ENCODE measurements around the gene EMX1. TPM values are rescaled to one million over a fixed set of nuclear protein-coding genes. Genes with fewer than 3 reads are reported as not detected.

Gene EMX1
- total RNA-seq, 1 donor from 2014 or later = not detected

DNA sequence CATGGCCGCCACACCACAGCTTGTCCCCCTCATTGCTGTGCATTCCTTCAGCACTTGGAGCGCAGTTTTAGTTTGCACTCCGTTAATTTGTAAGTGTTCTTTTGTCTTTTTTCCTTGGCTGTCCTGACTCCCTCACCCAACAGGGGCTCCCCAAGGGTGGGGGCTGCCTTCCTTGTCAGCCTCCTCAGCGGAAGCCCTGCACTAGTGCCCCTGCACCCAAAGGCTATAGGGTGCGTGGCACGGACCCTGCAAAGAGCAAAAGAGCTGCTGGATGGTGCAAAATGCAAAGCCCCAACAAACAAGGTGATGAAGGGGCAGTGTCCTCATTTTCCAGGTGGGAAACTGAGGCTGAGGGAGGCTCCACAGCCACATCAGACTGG, 46.8 kb downstream of the EMX1 start:
- Mint-ChIP-seq H3K27me3 (ENCODE audit: insufficient read depth) (no peaks in the 10 kb centered on the region), H3K4me1 (ENCODE audit: low read depth) (peaks cover 7% of the 10 kb centered on the region), H3K27ac (no peak overlapping the region), H3K36me3 (ENCODE audit: low read depth) (no peaks in the 10 kb centered on the region), H3K4me3 (no peak overlapping the region), H3K9me3 (no peaks in the 10 kb centered on the region)
- intact Hi-C loops (cut with micrococcal nuclease) = no loop called here
- DNase-seq (ENCODE audit: low spot score) = no peak

- Mint-ChIP-seq H3K4me3 (no peak overlapping the region), H3K27me3 (ENCODE audit: insufficient read depth) (no peaks in the 10 kb centered on the region), H3K4me1 (ENCODE audit: low read depth) (no peaks in the 10 kb centered on the region), H3K9me3 (no peaks in the 10 kb centered on the region), H3K36me3 (ENCODE audit: low read depth) (no peaks in the 10 kb centered on the region), H3K27ac (no peak overlapping the region)
- intact Hi-C loops (cut with micrococcal nuclease) = no loop called here
- no peak for DNase-seq (ENCODE audit: low spot score)
Observed at GRCh38 chr2:72965016-72965415, 47.7 kb downstream of the EMX1 start.

DNA sequence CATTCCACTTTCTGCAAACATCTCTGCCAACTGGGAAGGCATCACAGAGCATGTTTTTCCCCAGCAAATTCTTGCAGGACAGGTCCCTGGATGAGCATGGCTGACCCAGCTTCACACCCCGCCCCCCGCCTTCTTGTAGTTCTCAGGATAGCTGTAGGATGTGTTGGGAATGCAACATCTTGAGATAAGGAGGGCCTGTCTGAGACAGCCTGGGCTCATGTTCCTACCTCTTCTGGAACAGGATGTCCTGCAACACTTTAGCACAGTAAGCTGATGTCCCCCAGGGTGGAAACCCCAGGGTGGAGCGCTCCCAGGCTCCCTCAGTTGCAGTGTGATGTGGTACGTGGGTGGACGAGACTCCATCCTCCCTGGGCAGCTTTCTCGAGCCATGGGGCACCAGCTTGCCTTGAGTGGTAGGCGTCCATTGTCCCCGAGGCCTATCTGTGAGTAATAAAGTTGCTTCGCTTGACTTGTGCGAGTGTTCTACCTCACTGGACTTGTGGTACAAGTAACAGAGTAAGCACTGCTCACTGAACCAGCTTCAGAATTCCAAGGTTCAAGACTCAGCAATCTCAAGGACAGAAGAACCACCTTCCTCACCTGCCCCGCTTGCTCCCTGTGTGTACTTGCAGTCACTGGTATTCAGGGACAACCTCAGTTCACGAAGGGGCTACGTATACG, 48.6 kb downstream of the EMX1 start:
- intact Hi-C loops (cut with micrococcal nuclease) = no loop called here
- DNase-seq (ENCODE audit: low spot score) = no peak
- Mint-ChIP-seq H3K27me3 (ENCODE audit: insufficient read depth) (no peaks in the 10 kb centered on the region), H3K36me3 (ENCODE audit: low read depth) (no peaks in the 10 kb centered on the region), H3K4me1 (ENCODE audit: low read depth) (no peaks in the 10 kb centered on the region), H3K27ac (no peak overlapping the region), H3K4me3 (no peak overlapping the region), H3K9me3 (no peaks in the 10 kb centered on the region)

DNA sequence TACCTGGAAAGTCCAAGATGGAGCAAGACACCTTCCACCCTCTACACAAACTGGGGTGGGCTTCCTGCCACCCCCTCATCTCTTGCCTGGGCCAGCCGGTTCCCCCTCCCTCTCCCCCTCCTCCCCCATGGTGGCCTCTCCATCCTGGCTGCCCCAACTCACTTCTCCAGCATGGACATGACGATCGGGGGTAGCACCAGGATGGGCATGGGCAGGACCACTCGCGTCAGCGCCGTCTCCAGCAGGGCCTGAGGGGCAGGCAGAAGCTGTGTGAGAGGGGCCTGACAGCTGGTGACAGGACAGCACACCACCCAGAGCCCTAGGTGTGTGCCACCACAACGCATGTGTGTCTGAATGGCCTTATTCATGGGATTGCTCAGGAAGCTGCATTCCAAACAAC, 51.0 kb downstream of the EMX1 start:
- H3K27me3 Mint-ChIP-seq (ENCODE audit: insufficient read depth) = no peaks in the 10 kb centered on the region
- no peaks in the 10 kb centered on the region for H3K36me3 Mint-ChIP-seq (ENCODE audit: low read depth)
- no peaks in the 10 kb centered on the region for H3K9me3 Mint-ChIP-seq
- no peak overlapping the region for H3K27ac Mint-ChIP-seq
- no peak for DNase-seq (ENCODE audit: low spot score)
- H3K4me3 Mint-ChIP-seq = no peak overlapping the region
- H3K4me1 Mint-ChIP-seq (ENCODE audit: low read depth) = no peaks in the 10 kb centered on the region
- intact Hi-C loops (cut with micrococcal nuclease) = no loop called here

DNA sequence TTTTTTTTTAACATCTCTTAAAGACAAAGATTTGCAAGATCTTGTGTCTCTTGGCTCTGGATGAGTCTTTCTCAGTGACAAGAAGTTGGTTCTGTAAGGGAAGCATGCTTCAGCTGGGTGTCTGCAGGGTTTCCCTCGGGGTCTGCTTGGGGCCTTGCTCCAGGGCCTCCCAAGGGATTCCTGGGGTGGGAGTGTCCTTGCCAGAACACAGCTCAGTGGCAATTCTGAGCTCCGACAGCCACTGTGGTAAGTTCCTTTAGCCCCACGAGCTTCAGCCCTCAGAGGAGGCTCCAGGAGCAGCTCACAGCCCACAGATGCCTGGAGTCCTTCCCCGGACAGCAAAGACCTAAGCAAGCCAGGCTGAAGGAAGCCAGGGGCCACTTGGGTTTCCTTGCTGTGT, 52.4 kb downstream of the EMX1 start:
- Mint-ChIP-seq H3K4me1 (ENCODE audit: low read depth) (no peaks in the 10 kb centered on the region), H3K27ac (no peak overlapping the region), H3K9me3 (no peaks in the 10 kb centered on the region), H3K36me3 (ENCODE audit: low read depth) (no peaks in the 10 kb centered on the region), H3K4me3 (no peak overlapping the region), H3K27me3 (ENCODE audit: insufficient read depth) (peaks cover 2% of the 10 kb centered on the region)
- intact Hi-C loops (cut with micrococcal nuclease) = no loop called here
- DNase-seq (ENCODE audit: low spot score) = no peak

GRCh38 chr2:72971036-72971435, 53.7 kb downstream of the EMX1 start:
- Mint-ChIP-seq H3K27ac (no peak overlapping the region), H3K4me3 (no peak overlapping the region), H3K36me3 (ENCODE audit: low read depth) (no peaks in the 10 kb centered on the region), H3K4me1 (ENCODE audit: low read depth) (no peaks in the 10 kb centered on the region), H3K9me3 (no peaks in the 10 kb centered on the region), H3K27me3 (ENCODE audit: insufficient read depth) (peaks cover 2% of the 10 kb centered on the region)
- no peak for DNase-seq (ENCODE audit: low spot score)
- intact Hi-C loops (cut with micrococcal nuclease) = no loop called here

DNA sequence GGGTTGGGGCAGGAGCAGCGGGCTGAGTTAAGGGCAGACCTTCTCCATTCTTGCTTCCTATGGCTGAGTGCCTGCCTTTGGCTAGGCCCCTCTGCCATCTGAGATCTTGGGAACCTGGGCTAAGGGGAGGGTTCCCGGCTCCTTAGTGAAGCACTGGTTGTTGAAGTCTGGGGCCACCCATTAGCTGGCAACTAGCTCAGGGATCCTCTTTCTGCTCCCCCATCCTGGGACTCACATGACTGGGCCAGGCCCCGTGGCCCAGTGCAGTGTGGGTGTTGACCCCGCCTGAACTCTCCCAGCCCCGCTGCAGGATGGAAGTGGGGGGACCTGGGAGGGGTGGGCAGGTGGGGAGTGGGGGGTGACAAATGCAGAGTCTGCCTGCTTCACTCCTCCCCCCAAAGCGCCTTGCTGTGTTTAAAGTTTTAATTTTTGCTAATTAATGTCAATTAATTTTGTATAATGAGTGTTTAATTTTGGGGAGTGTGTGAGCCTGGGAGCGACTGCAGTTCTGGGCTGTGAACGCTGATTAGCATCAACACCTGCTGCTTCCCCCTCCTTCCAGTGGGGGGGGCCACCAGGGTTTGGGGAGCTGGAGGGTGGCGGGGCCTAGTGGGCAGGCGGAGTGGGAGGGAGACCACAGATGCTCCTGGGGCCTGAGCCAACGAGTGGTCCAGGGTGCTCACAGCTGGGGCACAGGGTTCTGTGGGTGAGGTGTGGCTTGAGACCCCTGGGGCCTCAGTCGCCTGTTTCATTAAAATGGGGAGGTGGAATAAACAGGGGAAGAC, 55.2 kb downstream of the EMX1 start:
- H3K27me3 Mint-ChIP-seq (ENCODE audit: insufficient read depth) = peaks cover 2% of the 10 kb centered on the region
- no peaks in the 10 kb centered on the region for H3K36me3 Mint-ChIP-seq (ENCODE audit: low read depth)

GRCh38 chr2:72973137-72973535, 55.8 kb downstream of the EMX1 start:
- DNase-seq (ENCODE audit: low spot score) = no peak
- Mint-ChIP-seq H3K4me1 (ENCODE audit: low read depth) (no peaks in the 10 kb centered on the region), H3K27me3 (ENCODE audit: insufficient read depth) (peaks cover 2% of the 10 kb centered on the region), H3K4me3 (no peak overlapping the region), H3K9me3 (no peaks in the 10 kb centered on the region), H3K27ac (no peak overlapping the region), H3K36me3 (ENCODE audit: low read depth) (no peaks in the 10 kb centered on the region)
- intact Hi-C loops (cut with micrococcal nuclease) = loop anchor here (1.0 to 2.0 kb wide), 2 partner anchors 81 to 202 kb away; no protein-coding TSS in a partner anchor

More for the DNA sequence above, 55.2 kb downstream of the EMX1 start:
- no peaks in the 10 kb centered on the region for H3K9me3 Mint-ChIP-seq
- no peak for DNase-seq (ENCODE audit: low spot score)
- intact Hi-C loops (cut with micrococcal nuclease) = loop anchor here (1.0 to 2.0 kb wide), 2 partner anchors 80 to 202 kb away; no protein-coding TSS in a partner anchor
- H3K4me1 Mint-ChIP-seq (ENCODE audit: low read depth) = no peaks in the 10 kb centered on the region
- H3K27ac Mint-ChIP-seq = no peak overlapping the region
- H3K4me3 Mint-ChIP-seq = no peak overlapping the region

GRCh38 chr2:72973566-72974435, 56.5 kb downstream of the EMX1 start:
- Mint-ChIP-seq H3K4me3 (no peak overlapping the region), H3K27me3 (ENCODE audit: insufficient read depth) (peaks cover 2% of the 10 kb centered on the region), H3K9me3 (no peaks in the 10 kb centered on the region), H3K4me1 (ENCODE audit: low read depth) (no peaks in the 10 kb centered on the region), H3K36me3 (ENCODE audit: low read depth) (no peaks in the 10 kb centered on the region), H3K27ac (no peak overlapping the region)
- DNase-seq (ENCODE audit: low spot score) = peak; percentile 17
- intact Hi-C loops (cut with micrococcal nuclease) = loop anchor here (1.0 to 2.0 kb wide), 2 partner anchors 82 to 203 kb away; no protein-coding TSS in a partner anchor

- peaks cover 2% of the 10 kb centered on the region for H3K27me3 Mint-ChIP-seq (ENCODE audit: insufficient read depth)
- intact Hi-C loops (cut with micrococcal nuclease) = no loop called here
- no peaks in the 10 kb centered on the region for H3K36me3 Mint-ChIP-seq (ENCODE audit: low read depth)
- no peaks in the 10 kb centered on the region for H3K4me1 Mint-ChIP-seq (ENCODE audit: low read depth)
- no peak overlapping the region for H3K4me3 Mint-ChIP-seq
- no peaks in the 10 kb centered on the region for H3K9me3 Mint-ChIP-seq
- no peak overlapping the region for H3K27ac Mint-ChIP-seq
- DNase-seq (ENCODE audit: low spot score) = no peak
Observed at GRCh38 chr2:72974436-72974754, 57.1 kb downstream of the EMX1 start.

GRCh38 chr2:72975017-72975416, 57.7 kb downstream of the EMX1 start:
- H3K36me3 Mint-ChIP-seq (ENCODE audit: low read depth) = no peaks in the 10 kb centered on the region
- H3K9me3 Mint-ChIP-seq = no peaks in the 10 kb centered on the region
- H3K4me1 Mint-ChIP-seq (ENCODE audit: low read depth) = no peaks in the 10 kb centered on the region

DNA sequence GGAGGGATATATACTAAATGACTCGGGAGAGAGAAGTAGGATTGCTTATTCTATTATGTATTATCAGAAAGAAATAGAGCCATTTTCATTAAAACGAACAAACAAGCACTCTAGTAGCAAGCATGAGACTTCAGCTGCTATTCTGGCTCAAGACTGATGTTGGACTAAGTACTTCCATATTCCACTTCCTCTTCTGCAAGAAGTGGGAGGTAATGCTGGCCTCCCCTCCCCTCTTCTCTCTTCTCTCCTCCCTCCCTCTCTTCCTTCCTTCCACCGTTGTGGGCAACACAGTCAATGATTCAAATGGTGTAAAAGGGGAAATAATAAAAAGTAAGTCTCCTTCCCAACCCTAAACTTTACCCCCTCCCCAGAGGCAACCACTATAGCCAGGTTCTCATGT, 62.6 kb downstream of the EMX1 start:
- H3K4me3 Mint-ChIP-seq = no peak overlapping the region
- H3K36me3 Mint-ChIP-seq (ENCODE audit: low read depth) = no peaks in the 10 kb centered on the region
- H3K9me3 Mint-ChIP-seq = no peaks in the 10 kb centered on the region
- intact Hi-C loops (cut with micrococcal nuclease) = no loop called here
- H3K27ac Mint-ChIP-seq = no peak overlapping the region
- H3K27me3 Mint-ChIP-seq (ENCODE audit: insufficient read depth) = peaks cover 3% of the 10 kb centered on the region
- no peaks in the 10 kb centered on the region for H3K4me1 Mint-ChIP-seq (ENCODE audit: low read depth)
- no peak for DNase-seq (ENCODE audit: low spot score)

More at GRCh38 chr2:72975017-72975416, 57.7 kb downstream of the EMX1 start:
- no peak for DNase-seq (ENCODE audit: low spot score)
- no peak overlapping the region for H3K4me3 Mint-ChIP-seq
- intact Hi-C loops (cut with micrococcal nuclease) = no loop called here
- H3K27ac Mint-ChIP-seq = no peak overlapping the region
- peaks cover 3% of the 10 kb centered on the region for H3K27me3 Mint-ChIP-seq (ENCODE audit: insufficient read depth)

Data from activated T-helper 1 cell treated with anti-CD3 and anti-CD28 coated beads, Interleukin-12 subunit alpha, Interleukin-12 subunit beta, Interleukin-2, Interleukin-4 antibody, amounts not matched to agents 30 ng/mL and 10 ng/mL and 1 ng/mL, durations not matched to agents 14 hours and 24 hours and 36 hours (primary cell).